K562 (cell line): ENCODE results near the gene LAIR1. TPM values are rescaled to one million over a fixed set of nuclear protein-coding genes. Genes with fewer than 3 reads are reported as not detected.

Experiments used
- ATAC-seq: fragments of 200-7000 bp; cut with Tn5 transposase; 3 replicates; pipeline ENCODE4 v1.9.1; 2020; ENCODE audit warnings: moderate library complexity
- BruUV-seq: library from RNA; stranded (reverse); fragments of 400-500 nt; replicated peaks from 2 replicates; lab custom pipeline; 2021; lab: Mats Ljungman, UMichigan
- CTCF ChIA-PET: fragments of 300-600 bp; formaldehyde crosslinking; extraction: SDS; loops from one replicate; lab custom pipeline; 2021; ENCODE audit warnings: low intra/inter-chr PET ratio; lab: Yijun Ruan, JAX
- POLR2A ChIA-PET: fragments of 300-600, 350-650 bp; sonication (Branson Sonifier 250); formaldehyde crosslinking; extraction: SDS; loops from one replicate; lab custom pipeline; 2021; ENCODE audit warnings: antibody characterized with exemption, inconsistent platforms; lab: Yijun Ruan, JAX
- DNase-seq, 4 experiments: peaks; one replicate each; pipeline versions ENCODE4 v3.0.0 to v3.0.0-alpha.2; 2011 to 2018; ENCODE audit warnings: low spot score in 3 of 4, mixed read lengths in 3 of 4; ENCODE audit errors: extremely low read depth in 1 of 4
- FAIRE-seq: peaks from 2 replicates; lab custom pipeline; 2011; peaks lifted over from hg19 to GRCh38; lab: Jason Lieb, UNC
- H2AFZ ChIP-seq: 2 replicates; pipeline ENCODE4 v1.6.0; 2011; ENCODE audit warnings: low read depth, low read length, control low read depth, inconsistent platforms
- H3K27ac ChIP-seq: fragments of 200-600 bp; 3 replicates; pipeline ENCODE4 v1.8.0; 2011; ENCODE audit warnings: low read depth, mild to moderate bottlenecking, control low read depth, inconsistent platforms, low read length, moderate library complexity, mixed read lengths; ENCODE audit errors: extremely low read depth
- H3K27me3 ChIP-seq, 2 experiments: fragments of 300-600 bp in 1 of 2; 2 replicates in 1 of 2; 3 replicates in 1 of 2; pipeline versions ENCODE4 v1.6.0 to v1.8.0; 2011; ENCODE audit warnings: inconsistent platforms in 2 of 2, low read length in 2 of 2, mild to moderate bottlenecking in 1 of 2, mixed read lengths in 1 of 2, moderate library complexity in 1 of 2; ENCODE audit not compliant: control insufficient read depth in 2 of 2, insufficient read depth in 2 of 2
- H3K36me3 ChIP-seq: fragments of 300-600 bp; 3 replicates; pipeline ENCODE4 v1.8.0; 2011; ENCODE audit warnings: mild to moderate bottlenecking, low read length, inconsistent platforms; ENCODE audit not compliant: control insufficient read depth, insufficient read depth
- H3K4me1 ChIP-seq, 2 experiments: fragments of 200-600 bp in 1 of 2; replicated peaks in 1 of 2; 2 replicates in 1 of 2; 3 replicates in 1 of 2; pipeline versions ENCODE4 v1.5.1 to v1.8.0; 2011; ENCODE audit warnings: inconsistent platforms in 2 of 2, low read length in 2 of 2, mild to moderate bottlenecking in 1 of 2, mixed read lengths in 1 of 2, moderate library complexity in 1 of 2; ENCODE audit not compliant: control insufficient read depth in 2 of 2, insufficient read depth in 2 of 2
- H3K4me2 ChIP-seq: 2 replicates; pipeline ENCODE4 v1.6.1; 2011; ENCODE audit warnings: low read length, control low read depth, inconsistent platforms, mixed read lengths; ENCODE audit not compliant: insufficient read depth
- H3K4me3 ChIP-seq: fragments of 200-600 bp; sonication (generic), shearing (Covaris generic); 2 replicates; pipeline ENCODE4 v1.5.1; 2016; ENCODE audit warnings: control low read depth, inconsistent platforms
- H3K79me2 ChIP-seq: fragments of 200-600 bp; 3 replicates; pipeline ENCODE4 v1.8.0; 2011; ENCODE audit warnings: low read length, inconsistent platforms; ENCODE audit not compliant: control insufficient read depth, insufficient read depth
- H3K9ac ChIP-seq, 2 experiments: 2 replicates each; pipeline versions ENCODE4 v1.6.0 to v1.6.1; 2011; ENCODE audit warnings: low read depth in 2 of 2, low read length in 2 of 2, control low read depth in 1 of 2, inconsistent platforms in 1 of 2, mild to moderate bottlenecking in 1 of 2, mixed read lengths in 1 of 2; ENCODE audit not compliant: insufficient read depth in 1 of 2
- H3K9me1 ChIP-seq: one replicate; pipeline ENCODE4 v1.6.0; 2011; ENCODE audit warnings: inconsistent platforms, mild to moderate bottlenecking, low read length, moderate library complexity; ENCODE audit not compliant: control insufficient read depth, insufficient read depth
- H3K9me3 ChIP-seq: replicated peaks from 2 replicates; pipeline ENCODE4 v1.5.1; 2011; ENCODE audit warnings: low read depth, low read length, inconsistent platforms; ENCODE audit not compliant: control insufficient read depth, insufficient read depth
- H4K20me1 ChIP-seq: replicated peaks from 2 replicates; pipeline ENCODE4 v1.6.1; 2011; ENCODE audit warnings: low read length, inconsistent platforms, mixed read lengths; ENCODE audit not compliant: control insufficient read depth, insufficient read depth
- CBX3 ChIP-seq, 2 experiments: IDR thresholded peaks; 1 replicate in 1 of 2; 2 replicates in 1 of 2; pipeline ENCODE4 v1.6.1; 2012; ENCODE audit warnings: inconsistent platforms in 2 of 2, low read length in 2 of 2, borderline replicate concordance in 1 of 2, control low read depth in 1 of 2
- FOXJ2 ChIP-seq: fragments of 200-800 bp; sonication (Bioruptor generic); IDR thresholded peaks from 2 replicates; pipeline ENCODE4 v1.6.1; 2016; ENCODE audit warnings: missing genetic modification characterization, missing compliant biosample characterization
- MCM3 ChIP-seq: fragments of 450-650 bp; IDR thresholded peaks from 2 replicates; pipeline ENCODE4 v1.6.1; 2016
- PHF8 ChIP-seq: fragments of 200-600 bp; sonication (generic); IDR thresholded peaks from 2 replicates; pipeline ENCODE4 v1.6.1; 2012; ENCODE audit warnings: mixed run types, mild to moderate bottlenecking, inconsistent platforms, low read length, moderate library complexity, borderline replicate concordance
- WGBS: fragments of 100-300 bp; shearing (Covaris generic); methylation state at CpG from one replicate; pipeline ENCODE4 v1.1.6; 2016; ENCODE audit warnings: low coverage, mixed read lengths; ENCODE audit not compliant: insufficient coverage; ENCODE audit errors: missing lambda C conversion rate; 5-methylcytosine and 5-hydroxymethylcytosine counted together
- in situ Hi-C: fragments of 300-500 bp; cut with MboI; formaldehyde crosslinking; loops from 4 replicates; pipeline ENCODE4 v1.15.0; 2018; ENCODE audit warnings: inconsistent platforms, mixed read lengths
- intact Hi-C: fragments of 100-400 bp; cut with micrococcal nuclease; formaldehyde crosslinking; loops from 2 replicates; pipeline ENCODE4 v1.14.2; 2022
- polyA plus RNA-seq, 8 experiments: library from polyadenylated mRNA; depleted of rRNA in 4 of 8; stranded (reverse) in 5 of 8; unstranded in 3 of 8; fragments of >200 nt; fragmentation: Nextera tagmentation in 2 of 8; fragmentation: Illumina TruSeq in 1 of 8; extraction: Ambion mirVana in 2 of 8; extraction: Trizol in 1 of 8; gene quantifications; 2 replicates each; pipeline versions ENCODE4 v1.2.1 to v1.2.3, GENCODE V29; 2011 to 2014; ENCODE audit warnings: inconsistent platforms in 1 of 8, missing spikeins in 1 of 8
- total RNA-seq, 7 experiments: library from RNA; depleted of rRNA in 6 of 7; stranded (reverse); fragments of >200 nt in 6 of 7; fragmentation: Illumina TruSeq in 2 of 7; extraction: Trizol in 2 of 7; gene quantifications; 2 replicates each; pipeline versions ENCODE4 v1.2.1 to v1.2.3, GENCODE V29; 2011 to 2021; ENCODE audit warnings: low replicate concordance in 1 of 7
- TF ChIP-seq, protein P1 (sequence below): fragments of 200-600 bp; sonication (generic); IDR thresholded peaks from one replicate; pipeline ENCODE4 v1.6.1; 2012; ENCODE audit warnings: mild to moderate bottlenecking, low read depth, low read length, inconsistent platforms
- TF ChIP-seq, protein P2 (sequence below), 2 experiments: fragments of 250-450 bp in 1 of 2; fragments of 450-650 bp in 1 of 2; sonication (Bioruptor Pico) in 1 of 2; IDR thresholded peaks; 2 replicates each; pipeline versions ENCODE4 v1.6.1 to v1.8.0; 2016 to 2021; ENCODE audit warnings: mild to moderate bottlenecking in 2 of 2, moderate library complexity in 2 of 2, missing compliant biosample characterization in 1 of 2, missing genetic modification characterization in 1 of 2
- TF ChIP-seq, protein P3 (sequence below): fragments of 250-450 bp; sonication (Bioruptor Pico); IDR thresholded peaks from 2 replicates; pipeline ENCODE4 v1.9.0; 2021; ENCODE audit warnings: mild to moderate bottlenecking

LAIR1 gene
- total and polyA plus RNA-seq, 9 of the 15 experiments (the other 6 are each of a cell fraction or from before 2014, with no cell fraction given) = 0.12 to 0.54 (median 0.24) TPM; not detected in 6

GRCh38 chr19:54383330-54383729 is 18.6 kb upstream of the LAIR1 start:
- in situ Hi-C loops = no loop called here
- Histone ChIP-seq H2AFZ (no peak overlapping the region), H3K27ac (no peak overlapping the region), H3K27me3 (peaks cover 13 to 43% of the 10 kb centered on the region in 2 experiments), H3K4me1 (no peaks in the 10 kb centered on the region), H3K4me3 (no peak overlapping the region), H3K9me1 (no peaks in the 10 kb centered on the region), H3K9me3 (no peaks in the 10 kb centered on the region), H3K4me2 (no peak overlapping the region), H4K20me1 (no peaks in the 10 kb centered on the region), H3K79me2 (no peaks in the 10 kb centered on the region), H3K36me3 (no peaks in the 10 kb centered on the region), H3K9ac (no peak overlapping the region)
- no peak for FAIRE-seq
- POLR2A ChIA-PET = no interaction called here
- no peak for DNase-seq
- WGBS = 0% methylated on average over 4 of the region's 4 CpGs
- no peak for ATAC-seq
- CTCF ChIA-PET = no interaction called here
- no TSS peak for BruUV-seq
- intact Hi-C loops = no loop called here
- no peak for TF ChIP-seq PHF8
- TF ChIP-seq CBX3 (IDR thresholded peaks at IDR 0.05; ENCODE audit: borderline replicate concordance in 1 of 2, low read length in 2 of 2) = no peak
- TF ChIP-seq, protein P1, sequence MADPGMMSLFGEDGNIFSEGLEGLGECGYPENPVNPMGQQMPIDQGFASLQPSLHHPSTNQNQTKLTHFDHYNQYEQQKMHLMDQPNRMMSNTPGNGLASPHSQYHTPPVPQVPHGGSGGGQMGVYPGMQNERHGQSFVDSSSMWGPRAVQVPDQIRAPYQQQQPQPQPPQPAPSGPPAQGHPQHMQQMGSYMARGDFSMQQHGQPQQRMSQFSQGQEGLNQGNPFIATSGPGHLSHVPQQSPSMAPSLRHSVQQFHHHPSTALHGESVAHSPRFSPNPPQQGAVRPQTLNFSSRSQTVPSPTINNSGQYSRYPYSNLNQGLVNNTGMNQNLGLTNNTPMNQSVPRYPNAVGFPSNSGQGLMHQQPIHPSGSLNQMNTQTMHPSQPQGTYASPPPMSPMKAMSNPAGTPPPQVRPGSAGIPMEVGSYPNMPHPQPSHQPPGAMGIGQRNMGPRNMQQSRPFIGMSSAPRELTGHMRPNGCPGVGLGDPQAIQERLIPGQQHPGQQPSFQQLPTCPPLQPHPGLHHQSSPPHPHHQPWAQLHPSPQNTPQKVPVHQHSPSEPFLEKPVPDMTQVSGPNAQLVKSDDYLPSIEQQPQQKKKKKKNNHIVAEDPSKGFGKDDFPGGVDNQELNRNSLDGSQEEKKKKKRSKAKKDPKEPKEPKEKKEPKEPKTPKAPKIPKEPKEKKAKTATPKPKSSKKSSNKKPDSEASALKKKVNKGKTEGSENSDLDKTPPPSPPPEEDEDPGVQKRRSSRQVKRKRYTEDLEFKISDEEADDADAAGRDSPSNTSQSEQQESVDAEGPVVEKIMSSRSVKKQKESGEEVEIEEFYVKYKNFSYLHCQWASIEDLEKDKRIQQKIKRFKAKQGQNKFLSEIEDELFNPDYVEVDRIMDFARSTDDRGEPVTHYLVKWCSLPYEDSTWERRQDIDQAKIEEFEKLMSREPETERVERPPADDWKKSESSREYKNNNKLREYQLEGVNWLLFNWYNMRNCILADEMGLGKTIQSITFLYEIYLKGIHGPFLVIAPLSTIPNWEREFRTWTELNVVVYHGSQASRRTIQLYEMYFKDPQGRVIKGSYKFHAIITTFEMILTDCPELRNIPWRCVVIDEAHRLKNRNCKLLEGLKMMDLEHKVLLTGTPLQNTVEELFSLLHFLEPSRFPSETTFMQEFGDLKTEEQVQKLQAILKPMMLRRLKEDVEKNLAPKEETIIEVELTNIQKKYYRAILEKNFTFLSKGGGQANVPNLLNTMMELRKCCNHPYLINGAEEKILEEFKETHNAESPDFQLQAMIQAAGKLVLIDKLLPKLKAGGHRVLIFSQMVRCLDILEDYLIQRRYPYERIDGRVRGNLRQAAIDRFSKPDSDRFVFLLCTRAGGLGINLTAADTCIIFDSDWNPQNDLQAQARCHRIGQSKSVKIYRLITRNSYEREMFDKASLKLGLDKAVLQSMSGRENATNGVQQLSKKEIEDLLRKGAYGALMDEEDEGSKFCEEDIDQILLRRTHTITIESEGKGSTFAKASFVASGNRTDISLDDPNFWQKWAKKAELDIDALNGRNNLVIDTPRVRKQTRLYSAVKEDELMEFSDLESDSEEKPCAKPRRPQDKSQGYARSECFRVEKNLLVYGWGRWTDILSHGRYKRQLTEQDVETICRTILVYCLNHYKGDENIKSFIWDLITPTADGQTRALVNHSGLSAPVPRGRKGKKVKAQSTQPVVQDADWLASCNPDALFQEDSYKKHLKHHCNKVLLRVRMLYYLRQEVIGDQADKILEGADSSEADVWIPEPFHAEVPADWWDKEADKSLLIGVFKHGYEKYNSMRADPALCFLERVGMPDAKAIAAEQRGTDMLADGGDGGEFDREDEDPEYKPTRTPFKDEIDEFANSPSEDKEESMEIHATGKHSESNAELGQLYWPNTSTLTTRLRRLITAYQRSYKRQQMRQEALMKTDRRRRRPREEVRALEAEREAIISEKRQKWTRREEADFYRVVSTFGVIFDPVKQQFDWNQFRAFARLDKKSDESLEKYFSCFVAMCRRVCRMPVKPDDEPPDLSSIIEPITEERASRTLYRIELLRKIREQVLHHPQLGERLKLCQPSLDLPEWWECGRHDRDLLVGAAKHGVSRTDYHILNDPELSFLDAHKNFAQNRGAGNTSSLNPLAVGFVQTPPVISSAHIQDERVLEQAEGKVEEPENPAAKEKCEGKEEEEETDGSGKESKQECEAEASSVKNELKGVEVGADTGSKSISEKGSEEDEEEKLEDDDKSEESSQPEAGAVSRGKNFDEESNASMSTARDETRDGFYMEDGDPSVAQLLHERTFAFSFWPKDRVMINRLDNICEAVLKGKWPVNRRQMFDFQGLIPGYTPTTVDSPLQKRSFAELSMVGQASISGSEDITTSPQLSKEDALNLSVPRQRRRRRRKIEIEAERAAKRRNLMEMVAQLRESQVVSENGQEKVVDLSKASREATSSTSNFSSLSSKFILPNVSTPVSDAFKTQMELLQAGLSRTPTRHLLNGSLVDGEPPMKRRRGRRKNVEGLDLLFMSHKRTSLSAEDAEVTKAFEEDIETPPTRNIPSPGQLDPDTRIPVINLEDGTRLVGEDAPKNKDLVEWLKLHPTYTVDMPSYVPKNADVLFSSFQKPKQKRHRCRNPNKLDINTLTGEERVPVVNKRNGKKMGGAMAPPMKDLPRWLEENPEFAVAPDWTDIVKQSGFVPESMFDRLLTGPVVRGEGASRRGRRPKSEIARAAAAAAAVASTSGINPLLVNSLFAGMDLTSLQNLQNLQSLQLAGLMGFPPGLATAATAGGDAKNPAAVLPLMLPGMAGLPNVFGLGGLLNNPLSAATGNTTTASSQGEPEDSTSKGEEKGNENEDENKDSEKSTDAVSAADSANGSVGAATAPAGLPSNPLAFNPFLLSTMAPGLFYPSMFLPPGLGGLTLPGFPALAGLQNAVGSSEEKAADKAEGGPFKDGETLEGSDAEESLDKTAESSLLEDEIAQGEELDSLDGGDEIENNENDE = no peak
- TF ChIP-seq, protein P2, sequence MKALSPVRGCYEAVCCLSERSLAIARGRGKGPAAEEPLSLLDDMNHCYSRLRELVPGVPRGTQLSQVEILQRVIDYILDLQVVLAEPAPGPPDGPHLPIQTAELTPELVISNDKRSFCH (CRISPR knock-in tag; IDR thresholded peaks at IDR 0.05) = no peak
- TF ChIP-seq, protein P2 (tag; IDR thresholded peaks at IDR 0.05) = no peak
- no peak for TF ChIP-seq MCM3
- no peak for TF ChIP-seq FOXJ2 (tag)
- TF ChIP-seq, protein P3, sequence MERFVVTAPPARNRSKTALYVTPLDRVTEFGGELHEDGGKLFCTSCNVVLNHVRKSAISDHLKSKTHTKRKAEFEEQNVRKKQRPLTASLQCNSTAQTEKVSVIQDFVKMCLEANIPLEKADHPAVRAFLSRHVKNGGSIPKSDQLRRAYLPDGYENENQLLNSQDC = no peak
